NCI-H1436 (cell line): Measurements from ENCODE around the gene CSGALNACT2.

Source experiments
- DNase-seq: peaks from one replicate; lab custom pipeline; 2025; lab: John Stamatoyannopoulos, UW

The CSGALNACT2 gene

GRCh38 chr10:43204042-43204942, 66.0 kb downstream of the CSGALNACT2 start:
- no peak for DNase-seq

GRCh38 chr10:43204943-43205671, 66.9 kb downstream of the CSGALNACT2 start:
- peak; percentile 56 for DNase-seq

- no peak for DNase-seq
These were observed 67.6 kb downstream of the CSGALNACT2 start for GRCh38 chr10:43205681-43206390.

- DNase-seq: no peak
These were observed 68.4 kb downstream of the CSGALNACT2 start for GRCh38 chr10:43206391-43207235.

GRCh38 chr10:43208147-43209073, 70.2 kb downstream of the CSGALNACT2 start:
- DNase-seq: no peak

- DNase-seq: no peak
These were observed 70.8 kb downstream of the CSGALNACT2 start for GRCh38 chr10:43209074-43209455.

- DNase-seq: no peak
These were observed 71.5 kb downstream of the CSGALNACT2 start for GRCh38 chr10:43209651-43210141.

GRCh38 chr10:43210556-43210955, 72.3 kb downstream of the CSGALNACT2 start:
- DNase-seq: no peak

- DNase-seq: no peak
These were observed 72.8 kb downstream of the CSGALNACT2 start for GRCh38 chr10:43211030-43211429.

- DNase-seq: no peak
These were observed 73.3 kb downstream of the CSGALNACT2 start for GRCh38 chr10:43211431-43212042.

GRCh38 chr10:43212043-43212721, 73.9 kb downstream of the CSGALNACT2 start:
- no peak for DNase-seq

- no peak for DNase-seq
These were observed 76.1 kb downstream of the CSGALNACT2 start for GRCh38 chr10:43214071-43214955.

- DNase-seq: no peak
These were observed 76.8 kb downstream of the CSGALNACT2 start for GRCh38 chr10:43214956-43215561.

GRCh38 chr10:43215758-43216455, 77.7 kb downstream of the CSGALNACT2 start:
- DNase-seq: no peak

- DNase-seq: no peak
These were observed 78.8 kb downstream of the CSGALNACT2 start for GRCh38 chr10:43216931-43217562.

GRCh38 chr10:43217563-43218205, 79.4 kb downstream of the CSGALNACT2 start:
- no peak for DNase-seq
